Breast epithelium (tissue), 3 donors: Measurements from ENCODE around the gene ATAD3B.

ENCODE experiments used
- CTCF ChIP-seq, 3 donors: fragments of 450-650 bp; IDR thresholded peaks; one replicate each; pipeline ENCODE4 v1.5.1; 2016 to 2017; ENCODE audit warnings: antibody characterized with exemption in 3 of 3, mild to moderate bottlenecking in 3 of 3, moderate library complexity in 3 of 3
- POLR2AphosphoS5 ChIP-seq, 3 donors: sonication (generic); formaldehyde crosslinking; IDR thresholded peaks; one replicate each; pipeline ENCODE4 v1.6.1; 2017; ENCODE audit warnings: antibody characterized with exemption in 3 of 3

GRCh38 chr1:1462318-1462966 lies 9.1 kb upstream of the ATAD3B start:
- TF ChIP-seq CTCF (IDR thresholded peaks at IDR 0.05) = no peak
- TF ChIP-seq POLR2AphosphoS5 (IDR thresholded peaks at IDR 0.05) = no peak
